ENCODE data around the gene SYNCRIP. TPM values are rescaled to one million over a fixed set of nuclear protein-coding genes. Genes with fewer than 3 reads are reported as not detected.

SYNCRIP gene
- total RNA-seq, 1 experiment from 2014 or later, result 199 TPM

GRCh38 chr6:85678602-85679444, 36.1 kb upstream of the SYNCRIP start:
- Histone ChIP-seq H3K18ac (ENCODE audit: insufficient read length, low read depth, low read length) (peak overlapping the region; percentile 97), H3K23ac (ENCODE audit: insufficient read length, low read depth, low read length) (no peak overlapping the region), H2AFZ (ENCODE audit: low read length) (no peak overlapping the region), H3K9me3 (ENCODE audit: control insufficient read depth, low read depth, low read length) (no peaks in the 10 kb centered on the region), H3K4me2 (ENCODE audit: insufficient read depth, insufficient read length, low read length) (peak overlapping the region; percentile 93), H2BK5ac (ENCODE audit: insufficient read length, low read length) (peak overlapping the region; percentile 58), H3K27me3 (ENCODE audit: insufficient read depth, low read length) (no peaks in the 10 kb centered on the region), H4K20me1 (ENCODE audit: control insufficient read depth, insufficient read depth, insufficient read length) (peaks cover 3% of the 10 kb centered on the region), H2BK20ac (ENCODE audit: low read depth, low read length, poor library complexity, severe bottlenecking) (no peak overlapping the region), H3K79me1 (ENCODE audit: insufficient read depth, low read depth, low read length, poor library complexity, severe bottlenecking) (no peaks in the 10 kb centered on the region), H2BK120ac (ENCODE audit: low read depth, low read length, poor library complexity, severe bottlenecking) (peak overlapping the region; percentile 81), H3K14ac (ENCODE audit: insufficient read depth, low read length) (peak overlapping the region; percentile 90), H2BK12ac (ENCODE audit: insufficient read length, low read depth, low read length) (no peak overlapping the region), H3K4me1 (ENCODE audit: insufficient read depth, low read length) (no peaks in the 10 kb centered on the region), H3K56ac (ENCODE audit: insufficient read length, low read depth, low read length) (peak overlapping the region; percentile 45), H3K27ac (ENCODE audit: insufficient read length, low read depth, low read length) (peak overlapping the region; percentile 65), H2AK5ac (ENCODE audit: insufficient read length, low read length) (no peak overlapping the region), H3K9ac (ENCODE audit: extremely low read depth, insufficient read length, low read length) (peak overlapping the region; percentile 96), H4K91ac (ENCODE audit: insufficient read length, low read depth, low read length) (no peak overlapping the region), H3K79me2 (ENCODE audit: insufficient read depth, low read length) (peaks cover 27% of the 10 kb centered on the region; the same call in 1 of the 2 replicates), H4K8ac (replicated peaks; ENCODE audit: insufficient read length, low read depth, low read length) (peak overlapping the region; percentile 34), H4K5ac (ENCODE audit: insufficient read length, low read depth, low read length) (no peak overlapping the region), H3K23me2 (ENCODE audit: insufficient read length, low read depth, low read length, poor library complexity, severe bottlenecking) (peaks cover 9% of the 10 kb centered on the region), H3K4ac (ENCODE audit: low read depth, low read length) (no peak overlapping the region; the same call in 1 of the 2 replicates), H2BK15ac (ENCODE audit: low read depth, low read length) (no peak overlapping the region), H3T11ph (ENCODE audit: low read length) (no peak overlapping the region)
- peaks cover 36 to 37% of the 10 kb centered on the region in 2 experiments for H3K4me1 Mint-ChIP-seq
- H3K27me3 Mint-ChIP-seq (ENCODE audit: low read depth), result peaks cover 5% of the 10 kb centered on the region; the same call in 1 of the 2 replicates
- DNase-seq, result peak; percentile 97
- TF ChIP-seq, protein P1, sequence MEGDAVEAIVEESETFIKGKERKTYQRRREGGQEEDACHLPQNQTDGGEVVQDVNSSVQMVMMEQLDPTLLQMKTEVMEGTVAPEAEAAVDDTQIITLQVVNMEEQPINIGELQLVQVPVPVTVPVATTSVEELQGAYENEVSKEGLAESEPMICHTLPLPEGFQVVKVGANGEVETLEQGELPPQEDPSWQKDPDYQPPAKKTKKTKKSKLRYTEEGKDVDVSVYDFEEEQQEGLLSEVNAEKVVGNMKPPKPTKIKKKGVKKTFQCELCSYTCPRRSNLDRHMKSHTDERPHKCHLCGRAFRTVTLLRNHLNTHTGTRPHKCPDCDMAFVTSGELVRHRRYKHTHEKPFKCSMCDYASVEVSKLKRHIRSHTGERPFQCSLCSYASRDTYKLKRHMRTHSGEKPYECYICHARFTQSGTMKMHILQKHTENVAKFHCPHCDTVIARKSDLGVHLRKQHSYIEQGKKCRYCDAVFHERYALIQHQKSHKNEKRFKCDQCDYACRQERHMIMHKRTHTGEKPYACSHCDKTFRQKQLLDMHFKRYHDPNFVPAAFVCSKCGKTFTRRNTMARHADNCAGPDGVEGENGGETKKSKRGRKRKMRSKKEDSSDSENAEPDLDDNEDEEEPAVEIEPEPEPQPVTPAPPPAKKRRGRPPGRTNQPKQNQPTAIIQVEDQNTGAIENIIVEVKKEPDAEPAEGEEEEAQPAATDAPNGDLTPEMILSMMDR (conservative IDR thresholded peaks at IDR 0.05), result no peak
- H3K9me3 Mint-ChIP-seq, result peaks cover 11 to 12% of the 10 kb centered on the region in 2 experiments; a peak in 4 of 5 replicates
- H3K36me3 Mint-ChIP-seq (ENCODE audit: insufficient read depth in 1 of 3, low read depth in 3 of 3), result peaks cover 42 to 48% (median 46%) of the 10 kb centered on the region in 3 experiments
- WGBS (ENCODE audit: extremely low coverage, insufficient read length, low lambda C conversion rate), result no CpG with 5 or more reads among the region's 82 CpGs
- peak overlapping the region; percentile 99 to 100 (median 100) for H3K27ac Mint-ChIP-seq
- peak overlapping the region; percentile 99 to 100 for H3K4me3 Mint-ChIP-seq

Data from H9 (cell line).